CD14-positive monocyte (primary cell): ENCODE measurements around the gene CEACAM7. TPM values are rescaled to one million over a fixed set of nuclear protein-coding genes. Genes with fewer than 3 reads are reported as not detected.
A peak's percentile ranks its signal among the peaks of the same experiment; 100 is the strongest.

Source experiments
- DNase-seq, 3 donors: peaks; one replicate each; pipeline ENCODE4 v3.0.0-alpha.2; 2011 to 2022
- H2AFZ ChIP-seq: 2 replicates; pipeline ENCODE4 v1.6.0; 2012; ENCODE audit warnings: mild to moderate bottlenecking, low read depth, low read length, inconsistent platforms; ENCODE audit not compliant: insufficient read depth, poor library complexity, severe bottlenecking
- H3K27ac ChIP-seq, 2 donors: 1 replicate in 1 of 2; 2 replicates in 1 of 2; pipeline ENCODE4 v1.5.1; 2012 to 2013; ENCODE audit warnings: low read length in 2 of 2, control low read depth in 1 of 2, inconsistent platforms in 1 of 2, low read depth in 1 of 2, mild to moderate bottlenecking in 1 of 2
- H3K27me3 ChIP-seq, 2 donors: one replicate each; pipeline versions ENCODE4 v1.6.0 to v1.6.1; 2011 to 2013; ENCODE audit warnings: low read length in 2 of 2; ENCODE audit not compliant: control insufficient read depth in 2 of 2, insufficient read depth in 2 of 2
- H3K36me3 ChIP-seq, 2 donors: replicated peaks in 1 of 2; 1 replicate in 1 of 2; 2 replicates in 1 of 2; pipeline versions ENCODE4 v1.5.1 to v1.6.1; 2012 to 2013; ENCODE audit warnings: low read length in 2 of 2, control low read depth in 1 of 2, inconsistent platforms in 1 of 2, mild to moderate bottlenecking in 1 of 2; ENCODE audit not compliant: insufficient read depth in 2 of 2, control insufficient read depth in 1 of 2
- H3K4me1 ChIP-seq, 2 donors: 1 replicate in 1 of 2; 2 replicates in 1 of 2; pipeline versions ENCODE4 v1.5.1 to v1.6.1; 2012 to 2013; ENCODE audit warnings: low read length in 2 of 2, control low read depth in 1 of 2, inconsistent platforms in 1 of 2, mild to moderate bottlenecking in 1 of 2, moderate library complexity in 1 of 2; ENCODE audit not compliant: insufficient read depth in 2 of 2, control insufficient read depth in 1 of 2
- H3K4me2 ChIP-seq: replicated peaks from 2 replicates; pipeline ENCODE3; 2012; ENCODE audit warnings: low read length, moderate library complexity, mild to moderate bottlenecking; ENCODE audit not compliant: poor library complexity, severe bottlenecking; ENCODE audit errors: extremely low read depth
- H3K4me3 ChIP-seq, 3 experiments: fragments of 200-600 bp in 1 of 3; sonication (generic) in 1 of 3; replicated peaks in 1 of 3; 1 replicate in 2 of 3; 2 replicates in 1 of 3; pipeline ENCODE4 v1.5.1; 2011 to 2013; ENCODE audit warnings: low read length in 3 of 3, mild to moderate bottlenecking in 3 of 3, control low read depth in 2 of 3, low read depth in 2 of 3, inconsistent platforms in 1 of 3, moderate library complexity in 1 of 3
- H3K79me2 ChIP-seq: 2 replicates; pipeline ENCODE4 v1.6.0; 2012; ENCODE audit warnings: mild to moderate bottlenecking, control low read depth, inconsistent platforms, low read length, moderate library complexity; ENCODE audit not compliant: insufficient read depth
- H3K9ac ChIP-seq: 2 replicates; pipeline ENCODE4 v1.6.0; 2017; ENCODE audit warnings: low read length, mild to moderate bottlenecking; ENCODE audit not compliant: insufficient read depth, poor library complexity, severe bottlenecking
- H3K9me3 ChIP-seq, 2 donors: replicated peaks in 1 of 2; 1 replicate in 1 of 2; 2 replicates in 1 of 2; pipeline versions ENCODE4 v1.5.1 to v1.6.1; 2012 to 2013; ENCODE audit warnings: low read length in 2 of 2, control low read depth in 1 of 2; ENCODE audit not compliant: control insufficient read depth in 1 of 2, insufficient read depth in 1 of 2
- H4K20me1 ChIP-seq: 2 replicates; pipeline ENCODE4 v1.6.0; 2012; ENCODE audit warnings: mild to moderate bottlenecking, low read length, control low read depth, moderate library complexity; ENCODE audit not compliant: insufficient read depth
- H3K27ac Mint-ChIP-seq, 7 donors: one replicate each; pipeline ENCODE4 v1.8.0; 2020; ENCODE audit warnings: mild to moderate bottlenecking in 7 of 7, mixed read lengths in 7 of 7, moderate library complexity in 6 of 7, inconsistent platforms in 2 of 7
- H3K27me3 Mint-ChIP-seq, 3 donors: one replicate each; pipeline ENCODE4 v1.8.0; 2021 to 2022; ENCODE audit warnings: low read depth in 3 of 3, mild to moderate bottlenecking in 3 of 3, mixed read lengths in 3 of 3, moderate library complexity in 3 of 3, inconsistent platforms in 1 of 3
- H3K36me3 Mint-ChIP-seq, 2 donors: one replicate each; pipeline ENCODE4 v1.8.0; 2020; ENCODE audit warnings: mixed read lengths in 2 of 2, inconsistent platforms in 1 of 2, mild to moderate bottlenecking in 1 of 2
- H3K4me1 Mint-ChIP-seq: one replicate; pipeline ENCODE4 v1.8.0; 2020; ENCODE audit warnings: mild to moderate bottlenecking, mixed read lengths
- H3K4me3 Mint-ChIP-seq, 2 donors: one replicate each; pipeline ENCODE4 v1.8.0; 2020; ENCODE audit warnings: mild to moderate bottlenecking in 2 of 2, mixed read lengths in 2 of 2, moderate library complexity in 1 of 2
- H3K9me3 Mint-ChIP-seq, 7 donors: one replicate each; pipeline ENCODE4 v1.8.0; 2020 to 2022; ENCODE audit warnings: mixed read lengths in 7 of 7, mild to moderate bottlenecking in 6 of 7, moderate library complexity in 6 of 7, inconsistent platforms in 2 of 7
- WGBS: methylation state at CpG from one replicate; pipeline ENCODE4 v1.1.5; 2013; ENCODE audit warnings: missing lambda C conversion rate; ENCODE audit not compliant: insufficient coverage; 5-methylcytosine and 5-hydroxymethylcytosine counted together
- intact Hi-C, 2 donors: fragments of 100-400 bp; cut with micrococcal nuclease; formaldehyde crosslinking; loops; one replicate each; pipeline versions ENCODE4 v1.15.0 to v1.15.1; 2023
- polyA plus RNA-seq, 3 donors: library from polyadenylated mRNA; depleted of rRNA in 1 of 3; unstranded in 2 of 3; stranded (reverse) in 1 of 3; fragments of 300-500 nt in 2 of 3; fragments of >200 nt in 1 of 3; fragmentation: Illumina TruSeq in 2 of 3; gene quantifications; 1 replicate in 2 of 3; 2 replicates in 1 of 3; pipeline ENCODE4 v1.2.3, GENCODE V29; 2012 to 2021
- TF ChIP-seq, protein P1 (sequence below): fragments of 200-600 bp; IDR thresholded peaks from one replicate; pipeline ENCODE4 v1.8.0; 2022; ENCODE audit warnings: antibody characterized with exemption, mild to moderate bottlenecking

CEACAM7 gene
- polyA plus RNA-seq, 3 donors: not detected

DNA sequence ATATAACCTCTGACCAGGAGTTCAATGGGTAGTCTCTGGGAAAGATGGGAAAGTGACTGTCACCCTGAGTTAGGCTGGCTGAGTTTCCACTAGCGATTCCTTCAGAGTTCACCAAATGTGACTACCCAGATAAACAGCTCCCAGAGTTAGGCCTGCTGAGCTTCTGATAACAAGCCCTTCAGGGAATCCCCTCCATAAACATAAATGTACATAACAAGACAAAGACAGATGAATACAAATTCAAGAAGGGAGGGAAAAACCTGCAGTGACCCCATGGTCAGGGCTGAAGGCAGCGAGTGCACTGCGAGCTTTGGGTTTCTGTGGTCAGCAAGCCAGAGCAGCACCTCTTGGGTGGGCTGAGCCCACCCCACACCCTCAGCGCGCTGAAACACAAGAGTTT is 35.8 kb downstream of the CEACAM7 start:
- Histone ChIP-seq H3K27me3 (peaks cover 24 to 44% of the 10 kb centered on the region in 2 donors), H3K4me2 (no peak overlapping the region), H3K36me3 (no peaks in the 10 kb centered on the region), H4K20me1 (no peaks in the 10 kb centered on the region), H3K9ac (no peak overlapping the region), H3K27ac (no peak overlapping the region), H3K4me1 (no peaks in the 10 kb centered on the region), H3K79me2 (no peaks in the 10 kb centered on the region), H2AFZ (no peak overlapping the region), H3K4me3 (no peak overlapping the region), H3K9me3 (no peaks in the 10 kb centered on the region)
- Mint-ChIP-seq H3K27me3 (peaks cover 21 to 50% (median 34%) of the 10 kb centered on the region in 3 donors), H3K4me3 (no peak overlapping the region), H3K9me3 (peaks cover 3 to 18% (median 9%) of the 10 kb centered on the region in 7 donors), H3K27ac (peak overlapping the region in 1 of 7 donors; percentile 13), H3K36me3 (no peaks in the 10 kb centered on the region), H3K4me1 (peaks cover 4% of the 10 kb centered on the region)
- WGBS: 72% methylated on average over 4 of the region's 5 CpGs
- no peak for DNase-seq
- intact Hi-C loops: no loop called here
- TF ChIP-seq, protein P1, sequence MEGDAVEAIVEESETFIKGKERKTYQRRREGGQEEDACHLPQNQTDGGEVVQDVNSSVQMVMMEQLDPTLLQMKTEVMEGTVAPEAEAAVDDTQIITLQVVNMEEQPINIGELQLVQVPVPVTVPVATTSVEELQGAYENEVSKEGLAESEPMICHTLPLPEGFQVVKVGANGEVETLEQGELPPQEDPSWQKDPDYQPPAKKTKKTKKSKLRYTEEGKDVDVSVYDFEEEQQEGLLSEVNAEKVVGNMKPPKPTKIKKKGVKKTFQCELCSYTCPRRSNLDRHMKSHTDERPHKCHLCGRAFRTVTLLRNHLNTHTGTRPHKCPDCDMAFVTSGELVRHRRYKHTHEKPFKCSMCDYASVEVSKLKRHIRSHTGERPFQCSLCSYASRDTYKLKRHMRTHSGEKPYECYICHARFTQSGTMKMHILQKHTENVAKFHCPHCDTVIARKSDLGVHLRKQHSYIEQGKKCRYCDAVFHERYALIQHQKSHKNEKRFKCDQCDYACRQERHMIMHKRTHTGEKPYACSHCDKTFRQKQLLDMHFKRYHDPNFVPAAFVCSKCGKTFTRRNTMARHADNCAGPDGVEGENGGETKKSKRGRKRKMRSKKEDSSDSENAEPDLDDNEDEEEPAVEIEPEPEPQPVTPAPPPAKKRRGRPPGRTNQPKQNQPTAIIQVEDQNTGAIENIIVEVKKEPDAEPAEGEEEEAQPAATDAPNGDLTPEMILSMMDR: no peak

DNA sequence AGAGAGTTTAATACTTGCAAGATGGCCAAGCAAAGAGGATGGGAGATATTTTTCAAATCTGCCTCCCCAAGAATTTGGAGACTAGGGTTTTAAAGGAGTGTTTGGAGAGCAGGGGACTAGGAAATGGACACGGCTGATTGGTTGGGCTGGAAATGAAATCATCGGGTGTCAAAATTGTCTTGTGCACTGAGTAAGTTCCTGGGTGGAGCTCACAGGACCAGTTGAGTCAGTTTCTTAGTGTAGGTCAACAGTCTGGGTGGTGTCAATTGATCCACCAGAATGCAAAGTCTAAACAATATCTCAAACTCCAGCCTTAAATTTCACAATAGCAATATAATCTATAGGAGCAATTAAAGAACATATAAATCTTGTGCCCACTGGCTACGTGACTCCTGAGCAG is 38.2 kb downstream of the CEACAM7 start:
- no peak overlapping the region for H3K9ac ChIP-seq
- H3K36me3 ChIP-seq: no peaks in the 10 kb centered on the region
- H3K4me3 Mint-ChIP-seq: peak overlapping the region in 1 of 2 donors; percentile 22

More for the DNA sequence above, 38.2 kb downstream of the CEACAM7 start:
- H3K4me3 ChIP-seq: no peak overlapping the region
- H3K4me1 ChIP-seq: peaks cover 0 to 3% of the 10 kb centered on the region in 2 donors
- Mint-ChIP-seq H3K9me3 (peaks cover 3 to 14% (median 9%) of the 10 kb centered on the region in 7 donors), H3K4me1 (peaks cover 4% of the 10 kb centered on the region), H3K27ac (no peak overlapping the region), H3K27me3 (peaks cover 16 to 30% (median 25%) of the 10 kb centered on the region in 3 donors), H3K36me3 (no peaks in the 10 kb centered on the region)
- no peak overlapping the region for H2AFZ ChIP-seq
- peaks cover 19 to 36% of the 10 kb centered on the region in 2 donors for H3K27me3 ChIP-seq
- no peak overlapping the region for H3K27ac ChIP-seq
- no CpG with 5 or more reads among the region's 3 CpGs for WGBS
- TF ChIP-seq, protein P1: no peak
- H3K79me2 ChIP-seq: no peaks in the 10 kb centered on the region
- no peaks in the 10 kb centered on the region for H4K20me1 ChIP-seq
- no peaks in the 10 kb centered on the region for H3K9me3 ChIP-seq
- intact Hi-C loops: no loop called here
- no peak overlapping the region for H3K4me2 ChIP-seq
- DNase-seq: no peak
